MCF 10A (cell line): ENCODE measurements around the gene CLIC1. TPM values are rescaled to one million over a fixed set of nuclear protein-coding genes. Genes with fewer than 3 reads are reported as not detected.

Experiments
- BruUV-seq: library from RNA; stranded (reverse); fragments of 400-500 nt; replicated peaks from 2 replicates; lab custom pipeline; 2021; lab: Mats Ljungman, UMichigan
- CTCF ChIA-PET: fragments of 300-600 bp; sonication (Branson Sonifier 250); formaldehyde crosslinking; extraction: SDS; loops from one replicate; lab custom pipeline; 2021; ENCODE audit warnings: antibody characterized with exemption, inconsistent platforms; lab: Yijun Ruan, JAX
- POLR2A ChIA-PET: fragments of 300-600, 350-650 bp; sonication (Branson Sonifier 250); formaldehyde crosslinking; extraction: SDS; loops from one replicate; lab custom pipeline; 2020; ENCODE audit warnings: antibody characterized with exemption, inconsistent platforms; lab: Yijun Ruan, JAX
- DNase-seq: peaks from one replicate; pipeline ENCODE4 v3.0.0-alpha.2; 2018; ENCODE audit not compliant: unreplicated experiment
- H3K27ac Mint-ChIP-seq: one replicate; pipeline ENCODE4 v1.8.0; 2022; ENCODE audit warnings: mild to moderate bottlenecking, low read depth, mixed read lengths; ENCODE audit not compliant: unreplicated experiment
- H3K27me3 Mint-ChIP-seq: one replicate; pipeline ENCODE4 v1.8.0; 2022; ENCODE audit warnings: mixed read lengths; ENCODE audit not compliant: insufficient read depth, unreplicated experiment
- H3K36me3 Mint-ChIP-seq: one replicate; pipeline ENCODE4 v1.8.0; 2022; ENCODE audit warnings: mild to moderate bottlenecking, moderate library complexity, mixed read lengths; ENCODE audit not compliant: insufficient read depth, unreplicated experiment
- H3K4me1 Mint-ChIP-seq: one replicate; pipeline ENCODE4 v1.8.0; 2022; ENCODE audit warnings: mixed read lengths; ENCODE audit not compliant: insufficient read depth, unreplicated experiment
- H3K4me3 Mint-ChIP-seq: one replicate; pipeline ENCODE4 v1.8.0; 2022; ENCODE audit warnings: mild to moderate bottlenecking, moderate library complexity, mixed read lengths; ENCODE audit not compliant: unreplicated experiment
- H3K9me3 Mint-ChIP-seq: one replicate; pipeline ENCODE4 v1.8.0; 2022; ENCODE audit warnings: mixed read lengths; ENCODE audit not compliant: unreplicated experiment
- intact Hi-C: fragments of 100-400 bp; cut with micrococcal nuclease; formaldehyde crosslinking; loops from 2 replicates; pipeline ENCODE4 v1.14.1; 2022
- total RNA-seq: library from RNA; stranded (reverse); gene quantifications from 2 replicates; pipeline ENCODE4 v1.2.3, GENCODE V29; 2022
- TF ChIP-seq, protein P1 (sequence below): fragments of 200-600 bp; IDR thresholded peaks from one replicate; pipeline ENCODE4 v1.8.0; 2022; ENCODE audit warnings: antibody characterized with exemption, mild to moderate bottlenecking; ENCODE audit not compliant: unreplicated experiment

CLIC1 gene
- total RNA-seq, 1 experiment from 2014 or later: 511 TPM

DNA sequence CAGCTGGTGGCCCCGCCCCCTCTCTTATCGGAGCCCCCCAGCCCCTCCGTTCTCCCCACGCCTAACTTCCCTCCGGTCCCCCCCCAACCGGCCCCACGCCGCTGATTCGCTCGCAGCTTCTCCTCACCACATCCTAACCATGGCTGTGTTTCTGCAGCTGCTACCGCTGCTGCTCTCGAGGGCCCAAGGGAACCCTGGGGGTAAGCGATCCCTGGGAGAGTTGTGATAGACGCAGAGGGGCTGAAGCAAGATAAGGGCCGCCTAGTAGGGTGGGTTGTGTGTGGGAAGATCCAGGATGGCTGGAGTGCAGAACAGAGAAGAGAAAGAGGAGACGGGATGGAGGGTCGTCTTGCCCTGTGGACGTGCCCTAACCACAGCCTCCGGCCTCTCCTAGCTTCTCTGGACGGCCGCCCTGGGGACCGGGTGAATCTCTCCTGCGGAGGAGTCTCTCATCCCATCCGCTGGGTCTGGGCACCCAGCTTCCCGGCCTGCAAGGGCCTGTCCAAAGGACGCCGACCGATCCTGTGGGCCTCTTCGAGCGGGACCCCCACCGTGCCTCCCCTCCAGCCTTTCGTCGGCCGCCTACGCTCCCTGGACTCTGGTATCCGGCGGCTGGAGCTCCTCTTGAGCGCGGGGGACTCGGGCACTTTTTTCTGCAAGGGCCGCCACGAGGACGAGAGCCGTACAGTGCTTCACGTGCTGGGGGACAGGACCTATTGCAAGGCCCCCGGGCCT lies 12.9 kb downstream of the CLIC1 start, which contains the start of gene MPIG6B:
MPIG6B (plus strand) TSS at position 129 of the 735 bp plus-strand sequence; CDS start at position 140, 11 bp downstream.
- TF ChIP-seq, protein P1, sequence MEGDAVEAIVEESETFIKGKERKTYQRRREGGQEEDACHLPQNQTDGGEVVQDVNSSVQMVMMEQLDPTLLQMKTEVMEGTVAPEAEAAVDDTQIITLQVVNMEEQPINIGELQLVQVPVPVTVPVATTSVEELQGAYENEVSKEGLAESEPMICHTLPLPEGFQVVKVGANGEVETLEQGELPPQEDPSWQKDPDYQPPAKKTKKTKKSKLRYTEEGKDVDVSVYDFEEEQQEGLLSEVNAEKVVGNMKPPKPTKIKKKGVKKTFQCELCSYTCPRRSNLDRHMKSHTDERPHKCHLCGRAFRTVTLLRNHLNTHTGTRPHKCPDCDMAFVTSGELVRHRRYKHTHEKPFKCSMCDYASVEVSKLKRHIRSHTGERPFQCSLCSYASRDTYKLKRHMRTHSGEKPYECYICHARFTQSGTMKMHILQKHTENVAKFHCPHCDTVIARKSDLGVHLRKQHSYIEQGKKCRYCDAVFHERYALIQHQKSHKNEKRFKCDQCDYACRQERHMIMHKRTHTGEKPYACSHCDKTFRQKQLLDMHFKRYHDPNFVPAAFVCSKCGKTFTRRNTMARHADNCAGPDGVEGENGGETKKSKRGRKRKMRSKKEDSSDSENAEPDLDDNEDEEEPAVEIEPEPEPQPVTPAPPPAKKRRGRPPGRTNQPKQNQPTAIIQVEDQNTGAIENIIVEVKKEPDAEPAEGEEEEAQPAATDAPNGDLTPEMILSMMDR: no peak
- POLR2A ChIA-PET: interaction anchor here (1.3 kb wide), 1 partner anchor 104 kb away, joined by 5 read pairs; the partner anchor contains the start of gene HSPA1B
- Mint-ChIP-seq H3K4me1 (peaks cover 5% of the 10 kb centered on the region), H3K27me3 (no peaks in the 10 kb centered on the region), H3K9me3 (no peaks in the 10 kb centered on the region), H3K36me3 (no peaks in the 10 kb centered on the region), H3K4me3 (no peak within 1 kb of the TSS), H3K27ac (no peak within 1 kb of the TSS)
- DNase-seq: no peak
- BruUV-seq: no TSS peak
- CTCF ChIA-PET: interaction anchor here (0.6 to 1.1 kb wide), 3 partner anchors 46 to 414 kb away, joined by 3 read pairs; no protein-coding TSS in a partner anchor
- intact Hi-C loops: no loop called here

DNA sequence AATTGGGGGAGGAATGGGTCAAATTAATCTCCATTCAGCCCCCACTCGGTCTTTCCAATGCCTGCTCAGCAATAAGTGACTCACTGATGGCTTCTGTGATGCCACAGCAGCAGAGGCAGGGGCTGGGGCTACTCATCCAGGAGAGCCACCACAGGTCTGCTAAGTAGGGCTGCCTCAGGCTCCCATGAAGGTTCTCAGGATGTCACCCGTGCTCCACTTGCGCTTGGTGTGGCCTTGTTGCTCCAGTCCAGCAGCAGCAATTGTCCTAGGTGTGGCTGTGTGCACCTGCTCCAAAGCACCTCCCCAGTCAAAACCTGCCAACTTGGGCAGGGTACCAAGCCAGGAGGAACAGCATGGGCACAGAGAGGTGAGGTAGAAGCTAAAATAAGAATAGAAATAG lies 14.2 kb downstream of the CLIC1 start:
- TF ChIP-seq, protein P1: no peak
- DNase-seq: no peak
- no TSS peak for BruUV-seq
- H3K4me3 Mint-ChIP-seq: no peak overlapping the region
- CTCF ChIA-PET: interaction anchor here (0.7 kb wide), 2 partner anchors 10 to 316 kb away, joined by 3 to 4 read pairs; partner anchors contain the start of gene CYP21A2
- POLR2A ChIA-PET: interaction anchor here (0.6 to 1.6 kb wide), 4 partner anchors 14 to 105 kb away, joined by 3 to 5 read pairs (median 4); partner anchors contain the start of genes ABHD16A, CLIC1 and HSPA1B
- no peaks in the 10 kb centered on the region for H3K36me3 Mint-ChIP-seq
- peaks cover 11% of the 10 kb centered on the region for H3K4me1 Mint-ChIP-seq
- no peaks in the 10 kb centered on the region for H3K27me3 Mint-ChIP-seq
- H3K27ac Mint-ChIP-seq: no peak overlapping the region
- H3K9me3 Mint-ChIP-seq: no peaks in the 10 kb centered on the region
- intact Hi-C loops: no loop called here

DNA sequence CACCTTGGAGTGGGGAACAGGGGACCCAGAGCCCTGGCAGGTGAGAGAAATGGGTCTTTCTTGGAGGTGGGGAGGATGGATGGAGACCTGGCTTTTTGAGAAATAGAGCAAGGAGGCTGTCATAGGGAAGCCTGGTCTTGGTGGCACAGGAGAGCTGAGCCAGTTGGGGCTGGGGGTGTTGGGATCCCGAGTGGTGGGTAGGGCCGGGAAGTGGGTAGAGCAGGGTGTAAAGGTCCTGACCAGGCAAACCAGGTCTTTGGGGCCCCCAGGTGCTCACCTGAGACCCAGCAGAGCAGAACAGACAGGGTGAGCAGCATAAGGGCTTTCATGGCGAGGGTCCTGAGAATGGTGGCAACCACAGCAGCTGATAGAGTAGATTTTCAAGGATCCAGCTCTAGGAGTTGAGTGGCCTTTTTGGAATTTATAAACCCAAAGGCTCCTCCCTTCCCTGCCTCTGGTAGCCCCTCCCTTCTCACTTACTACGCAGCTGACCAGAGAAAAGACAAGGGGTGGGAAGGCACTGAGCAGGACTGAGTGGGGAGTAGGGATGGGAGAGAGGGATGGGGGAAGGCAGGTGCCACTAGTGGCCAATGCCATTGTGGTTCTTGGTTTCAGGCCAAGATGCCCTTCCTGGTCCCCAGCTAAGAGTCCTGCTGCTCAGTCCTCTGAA lies 14.8 kb downstream of the CLIC1 start, which contains the start of gene LY6G6C:
LY6G6C (minus strand) TSS at position 396 of the 670 bp plus-strand sequence; CDS start at position 329, 67 bp downstream.
- Mint-ChIP-seq H3K27me3 (no peaks in the 10 kb centered on the region), H3K36me3 (no peaks in the 10 kb centered on the region), H3K9me3 (no peaks in the 10 kb centered on the region), H3K4me3 (no peak within 1 kb of the TSS), H3K4me1 (peaks cover 11% of the 10 kb centered on the region), H3K27ac (no peak within 1 kb of the TSS)
- DNase-seq: no peak
- ChIA-PET CTCF (no interaction called here), POLR2A (interaction anchor here (1.0 to 1.6 kb wide), 4 partner anchors 15 to 141 kb away, joined by 3 to 6 read pairs (median 4); partner anchors contain the start of genes ABHD16A, CLIC1, MSH5 and NEU1)
- BruUV-seq: no TSS peak
- TF ChIP-seq, protein P1: no peak
- intact Hi-C loops: no loop called here
